OCI-LY7 (cell line): ENCODE data around the gene GSG1. TPM values are rescaled to one million over a fixed set of nuclear protein-coding genes. Genes with fewer than 3 reads are reported as not detected.

Experiments
- BruUV-seq: library from RNA; stranded (reverse); fragments of 400-500 nt; replicated peaks from 2 replicates; lab custom pipeline; 2021; lab: Mats Ljungman, UMichigan
- CTCF ChIA-PET: fragments of 300-600 bp; sonication (Branson Sonifier 250); formaldehyde crosslinking; loops from one replicate; lab custom pipeline; 2022; ENCODE audit warnings: antibody characterized with exemption; ENCODE audit not compliant: unreplicated experiment; lab: Charles Lee
- POLR2A ChIA-PET: fragments of 300-600 bp; sonication (Branson Sonifier 250); formaldehyde crosslinking; loops from one replicate; lab custom pipeline; 2022; ENCODE audit warnings: antibody characterized with exemption; lab: Charles Lee
- DNase-seq: peaks from one replicate; pipeline ENCODE4 v3.0.0-alpha.2; 2015; ENCODE audit warnings: low spot score
- H2AFZ ChIP-seq: fragments of 200-600 bp; sonication (generic), shearing (Covaris generic); 2 replicates; pipeline ENCODE4 v1.6.1; 2014; ENCODE audit warnings: mild to moderate bottlenecking, antibody characterized with exemption, low read length, moderate library complexity
- H3K27ac ChIP-seq: fragments of 200-600 bp; sonication (generic); 2 replicates; pipeline ENCODE4 v1.5.1; 2014; ENCODE audit warnings: mixed run types, low read depth, mild to moderate bottlenecking, moderate library complexity, low read length, inconsistent platforms; ENCODE audit not compliant: poor library complexity, severe bottlenecking
- H3K36me3 ChIP-seq: fragments of 200-600 bp; sonication (generic); 2 replicates; pipeline ENCODE4 v1.6.1; 2014; ENCODE audit warnings: mild to moderate bottlenecking, antibody characterized with exemption, low read length, moderate library complexity, mixed read lengths; ENCODE audit not compliant: insufficient read depth
- H3K4me1 ChIP-seq: fragments of 200-600 bp; sonication (generic); 2 replicates; pipeline ENCODE4 v1.5.1; 2014; ENCODE audit warnings: mild to moderate bottlenecking, low read length; ENCODE audit not compliant: insufficient read depth, poor library complexity, severe bottlenecking
- H3K4me2 ChIP-seq: fragments of 200-600 bp; sonication (generic); 2 replicates; pipeline ENCODE4 v1.6.1; 2014; ENCODE audit warnings: mild to moderate bottlenecking, low read length
- H3K4me3 ChIP-seq: fragments of 200-600 bp; sonication (generic); 2 replicates; pipeline ENCODE4 v1.5.1; 2014; ENCODE audit warnings: mild to moderate bottlenecking, low read depth, low read length; ENCODE audit not compliant: poor library complexity, severe bottlenecking
- H3K79me2 ChIP-seq: fragments of 200-600 bp; sonication (generic); 2 replicates; pipeline ENCODE4 v1.6.1; 2016; ENCODE audit warnings: low read depth, mild to moderate bottlenecking, low read length, moderate library complexity, mixed read lengths; ENCODE audit not compliant: insufficient read depth
- H3K9me2 ChIP-seq: fragments of 200-600 bp; sonication (generic); 2 replicates; pipeline ENCODE4 v1.6.1; 2016; ENCODE audit warnings: mild to moderate bottlenecking, low read length, mixed read lengths; ENCODE audit not compliant: insufficient read depth
- H3K9me3 ChIP-seq: fragments of 200-600 bp; sonication (generic); 2 replicates; pipeline ENCODE4 v1.6.1; 2014; ENCODE audit warnings: mild to moderate bottlenecking, mixed run types, low read length, mixed read lengths
- H4K20me1 ChIP-seq: fragments of 200-600 bp; sonication (generic); 2 replicates; pipeline ENCODE4 v1.6.1; 2014; ENCODE audit warnings: mild to moderate bottlenecking, antibody characterized with exemption, low read length, moderate library complexity, mixed read lengths; ENCODE audit not compliant: insufficient read depth
- EZH2phosphoT487 ChIP-seq: fragments of 200-600 bp; sonication (generic); IDR thresholded peaks from 2 replicates; pipeline ENCODE4 v1.6.1; 2018; ENCODE audit warnings: low read depth, borderline replicate concordance, mild to moderate bottlenecking, mixed run types, antibody characterized with exemption, low read length, moderate library complexity, mixed read lengths
- intact Hi-C: fragments of 100-400 bp; cut with micrococcal nuclease; formaldehyde crosslinking; loops from one replicate; pipeline ENCODE4 v1.10.0; 2022; ENCODE audit not compliant: unreplicated experiment
- total RNA-seq, 2 experiments: library from RNA; depleted of rRNA in 1 of 2; stranded (reverse); fragments of >200 nt in 1 of 2; shearing (Covaris generic) in 1 of 2; gene quantifications; 2 replicates each; pipeline ENCODE4 v1.2.3, GENCODE V29; 2014 to 2022
- TF ChIP-seq, protein P1 (sequence below): fragments of 200-600 bp; sonication (generic); conservative IDR thresholded peaks from 2 replicates; pipeline ENCODE4 v1.5.1; 2014; ENCODE audit warnings: mild to moderate bottlenecking, antibody characterized with exemption, low read length, moderate library complexity, mixed read lengths

Gene GSG1
- total RNA-seq, 2 experiments from 2014 or later, result not detected

DNA sequence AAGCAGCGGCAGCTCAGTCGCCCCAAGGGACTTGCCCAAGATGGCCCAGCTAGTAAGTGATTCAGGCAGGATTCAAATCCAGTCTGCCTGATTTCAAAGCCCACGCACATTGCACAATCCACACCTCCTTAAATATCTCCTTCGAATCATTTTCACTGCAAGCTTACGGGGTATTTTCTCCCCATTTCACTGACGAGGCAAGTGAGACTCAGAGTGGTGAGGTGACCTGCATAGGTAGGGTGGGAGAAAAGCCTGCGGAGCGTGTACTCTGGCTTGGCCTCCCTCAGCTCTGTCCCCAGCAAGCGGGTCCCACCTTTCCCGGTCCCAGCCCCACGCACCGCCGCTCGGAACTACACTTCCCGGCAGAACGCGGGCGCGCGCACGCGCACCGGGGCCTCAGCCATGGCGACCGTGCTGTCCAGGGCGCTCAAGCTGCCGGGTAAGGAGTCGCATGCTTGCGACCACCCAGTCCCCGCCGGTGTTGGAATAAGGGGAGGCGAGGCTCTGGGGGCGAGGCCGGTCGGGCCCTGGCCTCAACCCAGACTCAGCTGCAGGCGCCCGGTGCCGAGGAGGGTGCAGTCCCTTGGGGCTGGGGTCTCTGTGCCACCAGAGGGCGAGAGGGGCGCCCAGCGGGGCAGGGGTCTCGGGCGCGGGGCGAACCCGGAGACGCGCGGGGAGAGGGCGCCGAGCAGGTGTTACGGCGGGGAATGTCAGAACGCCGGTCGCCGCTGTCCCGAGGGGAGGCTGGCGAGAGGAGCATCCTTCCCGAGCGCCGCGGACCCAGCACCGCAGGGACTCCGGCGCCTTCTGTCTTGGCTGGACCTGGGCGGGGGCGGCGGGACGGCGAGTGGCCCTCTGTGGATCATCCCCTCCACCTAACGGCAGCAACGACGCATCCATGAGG, 59.2 kb downstream of the GSG1 start, which contains the start of gene FAM234B:
FAM234B (plus strand) TSS at position 380 of the 904 bp plus-strand sequence; CDS start at position 403, 23 bp downstream.
- peaks cover 13% of the 10 kb centered on the region for H3K4me1 ChIP-seq
- no peaks in the 10 kb centered on the region for H4K20me1 ChIP-seq
- POLR2A ChIA-PET, result interaction anchor here (0.6 to 1.2 kb wide), 5 partner anchors 9 to 1067 kb away, joined by 3 to 5 read pairs (median 4); no protein-coding TSS in a partner anchor
- no peaks in the 10 kb centered on the region for H3K79me2 ChIP-seq
- H2AFZ ChIP-seq, result peak within 1 kb of the TSS; percentile 97
- peak; percentile 71 for DNase-seq
- peak within 1 kb of the TSS; percentile 93 for H3K4me3 ChIP-seq
- H3K9me2 ChIP-seq, result no peaks in the 10 kb centered on the region
- CTCF ChIA-PET, result no interaction called here
- BruUV-seq, result no TSS peak
- no peaks in the 10 kb centered on the region for H3K9me3 ChIP-seq
- no peaks in the 10 kb centered on the region for H3K36me3 ChIP-seq
- H3K27ac ChIP-seq, result no peak within 1 kb of the TSS
- H3K4me2 ChIP-seq, result peak within 1 kb of the TSS; percentile 84
- intact Hi-C loops, result no loop called here
- no peak for TF ChIP-seq EZH2phosphoT487
- TF ChIP-seq, protein P1, sequence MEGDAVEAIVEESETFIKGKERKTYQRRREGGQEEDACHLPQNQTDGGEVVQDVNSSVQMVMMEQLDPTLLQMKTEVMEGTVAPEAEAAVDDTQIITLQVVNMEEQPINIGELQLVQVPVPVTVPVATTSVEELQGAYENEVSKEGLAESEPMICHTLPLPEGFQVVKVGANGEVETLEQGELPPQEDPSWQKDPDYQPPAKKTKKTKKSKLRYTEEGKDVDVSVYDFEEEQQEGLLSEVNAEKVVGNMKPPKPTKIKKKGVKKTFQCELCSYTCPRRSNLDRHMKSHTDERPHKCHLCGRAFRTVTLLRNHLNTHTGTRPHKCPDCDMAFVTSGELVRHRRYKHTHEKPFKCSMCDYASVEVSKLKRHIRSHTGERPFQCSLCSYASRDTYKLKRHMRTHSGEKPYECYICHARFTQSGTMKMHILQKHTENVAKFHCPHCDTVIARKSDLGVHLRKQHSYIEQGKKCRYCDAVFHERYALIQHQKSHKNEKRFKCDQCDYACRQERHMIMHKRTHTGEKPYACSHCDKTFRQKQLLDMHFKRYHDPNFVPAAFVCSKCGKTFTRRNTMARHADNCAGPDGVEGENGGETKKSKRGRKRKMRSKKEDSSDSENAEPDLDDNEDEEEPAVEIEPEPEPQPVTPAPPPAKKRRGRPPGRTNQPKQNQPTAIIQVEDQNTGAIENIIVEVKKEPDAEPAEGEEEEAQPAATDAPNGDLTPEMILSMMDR, result peak; percentile 39; the same call in 1 of the 2 replicates

DNA sequence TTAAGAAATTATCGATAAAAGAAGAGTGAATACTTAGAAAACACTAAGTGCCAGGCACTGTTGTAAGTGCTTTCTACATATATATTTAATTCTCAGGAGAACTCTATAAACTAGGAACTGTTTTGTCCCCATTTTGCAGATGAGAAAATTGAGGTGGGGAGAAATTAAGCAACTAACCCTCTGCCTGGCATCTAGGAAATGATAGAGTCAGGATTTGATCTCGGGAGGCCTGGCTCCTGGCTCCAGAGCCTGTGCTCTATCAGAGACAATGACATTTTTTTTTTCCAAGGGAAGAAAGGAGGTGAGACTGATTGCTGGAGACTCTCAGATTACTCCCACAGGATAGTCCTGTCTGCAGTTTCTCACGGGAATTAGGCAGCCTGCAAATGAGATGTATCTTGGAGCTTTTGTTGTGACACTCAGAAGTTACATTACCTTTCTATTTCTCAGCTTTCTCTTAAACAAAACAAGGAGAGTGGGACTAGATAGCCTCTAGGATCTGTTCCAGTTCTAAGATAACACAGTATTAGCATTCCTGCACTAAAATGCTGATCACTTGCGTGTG, 60.7 kb downstream of the GSG1 start:
- Histone ChIP-seq H3K79me2 (no peaks in the 10 kb centered on the region), H3K4me2 (no peak overlapping the region), H3K4me3 (no peak overlapping the region), H3K4me1 (peaks cover 13% of the 10 kb centered on the region), H3K36me3 (no peaks in the 10 kb centered on the region), H3K9me2 (no peaks in the 10 kb centered on the region), H4K20me1 (no peaks in the 10 kb centered on the region), H2AFZ (no peak overlapping the region), H3K27ac (no peak overlapping the region), H3K9me3 (no peaks in the 10 kb centered on the region)
- DNase-seq, result no peak
- POLR2A ChIA-PET, result no interaction called here
- TF ChIP-seq, protein P1, result no peak
- TF ChIP-seq EZH2phosphoT487, result no peak
- CTCF ChIA-PET, result no interaction called here
- intact Hi-C loops, result no loop called here
- no TSS peak for BruUV-seq
